DOHH2 (cell line): ENCODE measurements around the gene GNG10.

Source experiments
- EZH2phosphoT487 ChIP-seq: fragments of 200-600 bp; sonication (generic); IDR thresholded peaks from 2 replicates; pipeline ENCODE4 v1.6.1; 2017; ENCODE audit warnings: borderline replicate concordance, mild to moderate bottlenecking, antibody characterized with exemption, low read length, moderate library complexity, mixed read lengths
- TF ChIP-seq, protein P1 (sequence below): fragments of 200-600 bp; sonication (generic); IDR thresholded peaks from one replicate; pipeline ENCODE4 v1.5.1; 2014; ENCODE audit warnings: antibody characterized with exemption, mild to moderate bottlenecking, low read depth, low read length; ENCODE audit not compliant: poor library complexity, severe bottlenecking

DNA sequence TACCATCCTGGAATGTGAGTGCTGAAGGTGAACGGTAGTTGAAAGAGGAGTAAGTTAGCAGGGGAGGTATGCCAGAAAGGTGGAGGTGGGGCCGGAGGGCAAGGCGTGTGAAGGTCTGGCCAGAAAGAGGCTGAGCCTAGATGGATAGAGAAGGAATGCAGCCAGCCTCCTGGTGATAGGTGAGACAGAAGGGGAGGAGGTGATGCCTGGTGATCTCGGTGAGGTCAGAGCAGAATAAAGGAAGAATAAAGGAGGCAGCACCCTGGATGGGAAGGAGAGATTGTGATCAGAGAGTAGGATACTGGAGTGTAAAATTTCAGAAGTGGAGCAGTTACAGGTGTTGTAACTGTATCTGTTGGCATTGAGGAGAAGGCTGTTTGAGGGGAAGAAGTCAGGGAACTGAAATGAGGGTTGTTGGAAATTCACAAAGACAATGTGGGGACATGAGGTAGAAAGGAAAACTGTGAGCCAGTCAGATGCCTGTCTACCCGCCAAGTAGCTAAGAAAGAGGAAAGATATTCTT, 2.0 kb downstream of the GNG10 start:
- TF ChIP-seq, protein P1, sequence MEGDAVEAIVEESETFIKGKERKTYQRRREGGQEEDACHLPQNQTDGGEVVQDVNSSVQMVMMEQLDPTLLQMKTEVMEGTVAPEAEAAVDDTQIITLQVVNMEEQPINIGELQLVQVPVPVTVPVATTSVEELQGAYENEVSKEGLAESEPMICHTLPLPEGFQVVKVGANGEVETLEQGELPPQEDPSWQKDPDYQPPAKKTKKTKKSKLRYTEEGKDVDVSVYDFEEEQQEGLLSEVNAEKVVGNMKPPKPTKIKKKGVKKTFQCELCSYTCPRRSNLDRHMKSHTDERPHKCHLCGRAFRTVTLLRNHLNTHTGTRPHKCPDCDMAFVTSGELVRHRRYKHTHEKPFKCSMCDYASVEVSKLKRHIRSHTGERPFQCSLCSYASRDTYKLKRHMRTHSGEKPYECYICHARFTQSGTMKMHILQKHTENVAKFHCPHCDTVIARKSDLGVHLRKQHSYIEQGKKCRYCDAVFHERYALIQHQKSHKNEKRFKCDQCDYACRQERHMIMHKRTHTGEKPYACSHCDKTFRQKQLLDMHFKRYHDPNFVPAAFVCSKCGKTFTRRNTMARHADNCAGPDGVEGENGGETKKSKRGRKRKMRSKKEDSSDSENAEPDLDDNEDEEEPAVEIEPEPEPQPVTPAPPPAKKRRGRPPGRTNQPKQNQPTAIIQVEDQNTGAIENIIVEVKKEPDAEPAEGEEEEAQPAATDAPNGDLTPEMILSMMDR: no peak
- no peak for TF ChIP-seq EZH2phosphoT487
